Neuronal stem cell (in vitro differentiated cells): Measurements from ENCODE around the gene PTP4A2.

Experiments used
- DNase-seq: peaks from one replicate; pipeline ENCODE4 v3.0.0-alpha.2; 2013; ENCODE audit warnings: low spot score
- H2AFZ ChIP-seq: one replicate; pipeline ENCODE4 v1.6.1; 2013; ENCODE audit warnings: mild to moderate bottlenecking, low read length, inconsistent platforms
- H2AK5ac ChIP-seq: 2 replicates; pipeline ENCODE4 v1.6.1; 2013; ENCODE audit warnings: low read depth, mild to moderate bottlenecking, inconsistent platforms, low read length, moderate library complexity, mixed read lengths
- H2BK120ac ChIP-seq: 2 replicates; pipeline ENCODE4 v1.6.1; 2013; ENCODE audit warnings: low read depth, mild to moderate bottlenecking, inconsistent platforms, low read length, moderate library complexity, mixed read lengths
- H2BK12ac ChIP-seq: one replicate; pipeline ENCODE4 v1.6.1; 2013; ENCODE audit warnings: low read length, inconsistent platforms
- H2BK15ac ChIP-seq: 2 replicates; pipeline ENCODE4 v1.6.1; 2013; ENCODE audit warnings: mild to moderate bottlenecking, low read length, inconsistent platforms, mixed read lengths
- H2BK5ac ChIP-seq: one replicate; pipeline ENCODE4 v1.6.1; 2013; ENCODE audit warnings: inconsistent platforms, mild to moderate bottlenecking, low read length, moderate library complexity
- H3K14ac ChIP-seq: one replicate; pipeline ENCODE4 v1.6.1; 2013; ENCODE audit warnings: low read length, inconsistent platforms
- H3K18ac ChIP-seq: 2 replicates; pipeline ENCODE4 v1.6.1; 2013; ENCODE audit warnings: low read length, inconsistent platforms
- H3K23ac ChIP-seq: 2 replicates; pipeline ENCODE4 v1.6.1; 2013; ENCODE audit warnings: low read depth, mild to moderate bottlenecking, mixed read lengths, low read length, inconsistent platforms; ENCODE audit not compliant: poor library complexity
- H3K27ac ChIP-seq: replicated peaks from 3 replicates; pipeline ENCODE4 v1.5.1; 2013; ENCODE audit warnings: low read length, inconsistent platforms
- H3K27me3 ChIP-seq, 3 experiments: 2 replicates each; pipeline ENCODE4 v1.6.1; 2013; ENCODE audit warnings: low read length in 3 of 3, mild to moderate bottlenecking in 2 of 3, inconsistent platforms in 1 of 3, low read depth in 1 of 3, mixed read lengths in 1 of 3, moderate library complexity in 1 of 3; ENCODE audit not compliant: control insufficient read depth in 3 of 3, insufficient read depth in 3 of 3
- H3K36me3 ChIP-seq, 2 donors: replicated peaks in 1 of 2; 2 replicates each; pipeline ENCODE4 v1.6.1; 2013; ENCODE audit warnings: low read length in 2 of 2; ENCODE audit not compliant: control insufficient read depth in 2 of 2, insufficient read depth in 2 of 2
- H3K4ac ChIP-seq: 2 replicates; pipeline ENCODE4 v1.6.1; 2013; ENCODE audit warnings: inconsistent platforms, mild to moderate bottlenecking, low read length, moderate library complexity
- H3K4me1 ChIP-seq, 2 donors: 1 replicate in 1 of 2; 2 replicates in 1 of 2; pipeline ENCODE4 v1.6.1; 2013; ENCODE audit warnings: low read length in 2 of 2, low read depth in 1 of 2; ENCODE audit not compliant: control insufficient read depth in 2 of 2, insufficient read depth in 1 of 2
- H3K4me2 ChIP-seq: one replicate; pipeline ENCODE4 v1.6.1; 2013; ENCODE audit warnings: mild to moderate bottlenecking, low read length, inconsistent platforms; ENCODE audit not compliant: insufficient read depth, poor library complexity, severe bottlenecking
- H3K4me3 ChIP-seq, 2 donors: 2 replicates each; pipeline ENCODE4 v1.5.1; 2013; ENCODE audit warnings: low read length in 2 of 2, mild to moderate bottlenecking in 2 of 2, inconsistent platforms in 1 of 2, moderate library complexity in 1 of 2
- H3K79me1 ChIP-seq: one replicate; pipeline ENCODE4 v1.6.1; 2013; ENCODE audit warnings: low read depth, mild to moderate bottlenecking, inconsistent platforms, low read length, moderate library complexity
- H3K9ac ChIP-seq: one replicate; pipeline ENCODE4 v1.6.1; 2013; ENCODE audit warnings: mild to moderate bottlenecking, low read depth, low read length, inconsistent platforms; ENCODE audit not compliant: poor library complexity
- H3K9me3 ChIP-seq, 2 donors: replicated peaks in 1 of 2; 2 replicates each; pipeline versions ENCODE3 to v1.6.1; 2013; ENCODE audit warnings: low read length in 2 of 2, mild to moderate bottlenecking in 2 of 2, inconsistent platforms in 1 of 2, low read depth in 1 of 2, mixed read lengths in 1 of 2, moderate library complexity in 1 of 2; ENCODE audit not compliant: control insufficient read depth in 2 of 2, insufficient read depth in 1 of 2
- H4K8ac ChIP-seq: one replicate; pipeline ENCODE4 v1.6.1; 2013; ENCODE audit warnings: low read depth, mild to moderate bottlenecking, inconsistent platforms, low read length, moderate library complexity
- H4K91ac ChIP-seq: one replicate; pipeline ENCODE4 v1.6.1; 2013; ENCODE audit warnings: low read length, low read depth, mild to moderate bottlenecking, inconsistent platforms; ENCODE audit not compliant: poor library complexity
- WGBS, 2 donors: extraction: QIAGEN DNeasy Blood & Tissue Kit; methylation state at CpG; one replicate each; pipeline ENCODE4 v1.1.7; 2013; ENCODE audit warnings: missing lambda C conversion rate in 2 of 2, mixed read lengths in 1 of 2; ENCODE audit not compliant: insufficient read length in 2 of 2, insufficient replicate concordance in 1 of 2; ENCODE audit errors: extremely low coverage in 2 of 2; 5-methylcytosine and 5-hydroxymethylcytosine counted together

PTP4A2 gene

DNA sequence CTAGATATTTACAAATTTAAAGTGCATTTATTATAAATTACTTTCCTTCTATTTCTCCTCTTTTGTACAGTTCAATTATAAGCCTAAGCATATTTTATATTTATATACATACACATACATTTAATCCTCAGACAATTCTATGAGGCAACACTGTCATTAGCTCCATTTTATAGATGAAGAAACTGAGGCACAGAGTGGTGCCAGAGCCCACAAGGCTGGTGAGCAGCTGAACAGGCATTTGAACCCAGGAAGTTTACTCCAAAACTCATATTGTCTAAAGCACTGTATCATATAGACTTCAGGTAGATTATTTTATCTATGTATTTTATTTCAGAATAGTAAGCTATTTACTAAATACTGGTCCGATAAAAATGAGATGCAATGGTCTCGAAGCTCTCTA is 52.3 kb downstream of the PTP4A2 start:
- no peak overlapping the region for H3K9ac ChIP-seq
- H2BK15ac ChIP-seq = no peak overlapping the region
- H2BK5ac ChIP-seq = no peak overlapping the region
- WGBS, 2 donors = no CpG with 5 or more reads among the region's 2 CpGs
- no peak overlapping the region for H2BK120ac ChIP-seq
- no peak overlapping the region for H4K91ac ChIP-seq
- H4K8ac ChIP-seq = no peak overlapping the region
- H3K23ac ChIP-seq = no peak overlapping the region
- no peak overlapping the region for H2BK12ac ChIP-seq
- H3K18ac ChIP-seq = no peak overlapping the region
- no peak overlapping the region for H3K14ac ChIP-seq
- H3K36me3 ChIP-seq = no peaks in the 10 kb centered on the region
- H3K4ac ChIP-seq = no peak overlapping the region
- H3K9me3 ChIP-seq = no peaks in the 10 kb centered on the region
- H3K4me3 ChIP-seq = no peak overlapping the region
- H2AFZ ChIP-seq = no peak overlapping the region
- peaks cover 0 to 5% of the 10 kb centered on the region in 2 donors for H3K4me1 ChIP-seq
- no peaks in the 10 kb centered on the region for H3K79me1 ChIP-seq
- no peak overlapping the region for H2AK5ac ChIP-seq
- H3K27me3 ChIP-seq = peaks cover 0 to 8% (median 0%) of the 10 kb centered on the region in 3 experiments
- no peak for DNase-seq
- H3K27ac ChIP-seq = no peak overlapping the region
- no peak overlapping the region for H3K4me2 ChIP-seq

DNA sequence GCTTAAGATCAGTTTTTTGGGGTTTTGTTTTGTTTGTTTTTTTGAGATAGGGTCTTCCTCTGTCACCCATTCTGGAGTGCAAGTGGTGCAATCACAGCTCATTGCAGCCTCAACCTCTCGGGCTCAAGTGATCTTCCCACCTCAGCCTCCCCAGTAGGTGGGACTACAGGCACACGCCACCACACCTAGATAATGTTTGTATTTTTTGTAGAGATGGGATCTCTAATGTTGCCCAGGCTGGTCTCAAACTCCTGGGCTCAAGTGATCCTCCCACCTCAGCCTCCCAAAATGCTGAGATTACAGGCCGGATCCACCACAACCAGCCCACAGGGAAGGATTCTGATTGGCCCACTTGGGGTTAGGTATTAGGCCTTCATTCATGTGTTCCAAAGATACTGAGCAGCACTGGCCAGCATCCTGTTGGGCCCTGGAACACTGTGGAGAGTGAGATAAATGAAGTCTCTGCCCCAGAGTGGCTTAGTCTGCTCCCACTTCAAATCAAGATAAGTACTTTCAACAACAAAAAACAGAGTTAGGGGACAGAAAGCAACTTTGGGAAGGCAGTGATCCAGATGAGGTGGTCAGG is 54.7 kb downstream of the PTP4A2 start:
- Histone ChIP-seq H3K4me3 (no peak overlapping the region), H3K9ac (no peak overlapping the region), H2BK120ac (no peak overlapping the region), H3K27me3 (peaks cover 0 to 12% (median 0%) of the 10 kb centered on the region in 3 experiments), H3K4me2 (no peak overlapping the region), H3K18ac (no peak overlapping the region), H4K8ac (no peak overlapping the region), H3K4me1 (no peaks in the 10 kb centered on the region), H3K23ac (no peak overlapping the region), H3K9me3 (no peaks in the 10 kb centered on the region), H3K27ac (no peak overlapping the region), H2AFZ (no peak overlapping the region), H3K14ac (no peak overlapping the region), H3K79me1 (no peaks in the 10 kb centered on the region), H2BK5ac (no peak overlapping the region), H3K36me3 (no peaks in the 10 kb centered on the region), H2AK5ac (no peak overlapping the region), H4K91ac (no peak overlapping the region), H2BK12ac (peak overlapping the region; percentile 73), H2BK15ac (no peak overlapping the region), H3K4ac (no peak overlapping the region)
- no CpG with 5 or more reads among the region's 3 CpGs for WGBS, 2 donors
- DNase-seq = no peak

DNA sequence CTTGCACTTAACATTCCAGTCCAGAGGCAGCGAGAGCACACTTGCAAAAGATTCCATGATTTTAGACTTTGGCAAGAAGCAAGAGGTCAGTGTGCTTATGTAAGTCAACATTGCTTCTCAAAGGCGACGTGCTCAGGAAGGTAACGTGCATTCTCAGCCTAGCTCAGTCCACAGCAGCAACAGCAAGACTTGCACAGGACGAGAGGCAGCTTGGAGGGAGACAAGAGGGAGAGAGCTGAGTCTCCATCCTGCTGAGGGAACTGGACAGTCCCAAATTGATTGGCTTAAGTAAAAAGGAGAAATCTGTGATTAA is 56.5 kb downstream of the PTP4A2 start:
- no peak overlapping the region for H3K4ac ChIP-seq
- H3K27ac ChIP-seq = no peak overlapping the region
- WGBS, 2 donors = no CpG with 5 or more reads among the region's 5 CpGs
- H3K18ac ChIP-seq = no peak overlapping the region
- no peak overlapping the region for H4K8ac ChIP-seq
- H3K4me3 ChIP-seq = peak overlapping the region in 1 of 2 donors; percentile 57
- H3K79me1 ChIP-seq = no peaks in the 10 kb centered on the region
- no peaks in the 10 kb centered on the region for H3K9me3 ChIP-seq
- no peak for DNase-seq
- no peak overlapping the region for H2BK12ac ChIP-seq
- H3K23ac ChIP-seq = no peak overlapping the region
- H2AK5ac ChIP-seq = no peak overlapping the region
- H3K9ac ChIP-seq = no peak overlapping the region
- H4K91ac ChIP-seq = no peak overlapping the region
- no peaks in the 10 kb centered on the region for H3K4me1 ChIP-seq
- H3K4me2 ChIP-seq = no peak overlapping the region
- H2BK15ac ChIP-seq = no peak overlapping the region
- no peaks in the 10 kb centered on the region for H3K36me3 ChIP-seq
- H2BK5ac ChIP-seq = no peak overlapping the region
- H2AFZ ChIP-seq = no peak overlapping the region
- H2BK120ac ChIP-seq = no peak overlapping the region
- H3K14ac ChIP-seq = no peak overlapping the region
- peaks cover 0 to 19% (median 0%) of the 10 kb centered on the region in 3 experiments for H3K27me3 ChIP-seq

DNA sequence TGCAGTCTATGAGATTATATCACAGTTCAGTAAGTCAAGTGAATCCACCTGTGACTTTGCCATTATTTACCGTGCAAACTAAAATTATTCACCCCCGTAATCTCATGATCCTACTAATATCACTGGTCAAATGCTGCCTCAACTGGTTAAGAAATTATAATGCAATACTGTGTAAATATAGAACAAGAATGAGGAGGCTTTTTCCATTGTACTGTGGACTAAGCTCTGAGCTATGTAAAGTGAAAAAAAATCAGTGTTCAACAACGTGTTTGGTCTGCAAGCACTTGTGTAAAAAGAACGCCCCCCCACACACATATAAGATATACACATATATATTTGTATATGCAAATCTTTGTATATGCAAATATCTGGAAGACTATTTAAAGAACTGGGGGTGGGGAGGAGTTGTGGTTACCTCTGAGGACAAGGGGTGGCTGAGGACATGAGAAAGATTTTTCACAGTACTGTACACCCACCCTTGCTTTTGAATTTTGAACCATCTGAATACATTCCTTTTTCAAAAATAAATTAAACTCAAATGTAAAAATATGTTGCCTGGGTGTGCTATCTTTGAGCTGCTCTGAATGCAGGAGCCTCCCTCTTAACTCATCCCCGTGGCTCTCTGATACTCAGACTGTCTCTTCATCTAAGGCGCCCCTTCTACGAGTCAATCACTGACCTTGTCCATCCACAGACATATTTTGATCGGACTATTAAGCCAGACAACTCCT is 57.0 kb downstream of the PTP4A2 start:
- no peaks in the 10 kb centered on the region for H3K36me3 ChIP-seq

More for the DNA sequence above, 57.0 kb downstream of the PTP4A2 start:
- H2BK12ac ChIP-seq = no peak overlapping the region
- H3K9me3 ChIP-seq = no peaks in the 10 kb centered on the region
- no peaks in the 10 kb centered on the region for H3K4me1 ChIP-seq
- no peak overlapping the region for H2BK15ac ChIP-seq
- H3K27me3 ChIP-seq = peaks cover 0 to 19% (median 0%) of the 10 kb centered on the region in 3 experiments
- no peak overlapping the region for H4K91ac ChIP-seq
- H3K79me1 ChIP-seq = no peaks in the 10 kb centered on the region
- H3K4me3 ChIP-seq = no peak overlapping the region
- WGBS, 2 donors = no CpG with 5 or more reads among the region's 8 CpGs
- H3K4me2 ChIP-seq = no peak overlapping the region
- no peak overlapping the region for H2AFZ ChIP-seq
- H3K27ac ChIP-seq = no peak overlapping the region
- H4K8ac ChIP-seq = no peak overlapping the region
- no peak overlapping the region for H3K18ac ChIP-seq
- H2BK120ac ChIP-seq = no peak overlapping the region
- no peak overlapping the region for H3K14ac ChIP-seq
- no peak overlapping the region for H2BK5ac ChIP-seq
- H3K4ac ChIP-seq = no peak overlapping the region
- no peak overlapping the region for H3K9ac ChIP-seq
- H3K23ac ChIP-seq = no peak overlapping the region
- H2AK5ac ChIP-seq = no peak overlapping the region
- DNase-seq = no peak
